Epithelial cell of proximal tubule (primary cell): ENCODE results near the gene PRLH. TPM values are rescaled to one million over a fixed set of nuclear protein-coding genes. Genes with fewer than 3 reads are reported as not detected.

ENCODE experiments used
- DNase-seq: peaks from one replicate; pipeline ENCODE4 v3.0.0-alpha.2; 2011; ENCODE audit warnings: low read depth
- H3K4me3 ChIP-seq: 2 replicates; pipeline ENCODE4 v1.5.1; 2011; ENCODE audit warnings: low read depth, mild to moderate bottlenecking, low read length
- CTCF ChIP-seq: conservative IDR thresholded peaks from 2 replicates; pipeline ENCODE4 v1.5.1; 2012; ENCODE audit warnings: low read depth, mild to moderate bottlenecking, low read length
- total RNA-seq: library from RNA; depleted of rRNA; stranded (reverse); fragments of >200 nt; gene quantifications from 2 replicates; pipeline ENCODE4 v1.2.3, GENCODE V29; 2015

PRLH gene
- total RNA-seq, 1 donor from 2014 or later, result not detected

- H3K4me3 ChIP-seq, result no peak overlapping the region
- DNase-seq, result no peak
- TF ChIP-seq CTCF, result no peak
Measured at GRCh38 chr2:237581326-237581725, 15.0 kb downstream of the PRLH start.

GRCh38 chr2:237581751-237582746 is 15.7 kb downstream of the PRLH start:
- H3K4me3 ChIP-seq, result no peak overlapping the region
- DNase-seq, result no peak
- TF ChIP-seq CTCF, result peak; percentile 51

GRCh38 chr2:237583385-237584295 is 17.3 kb downstream of the PRLH start:
- no peak for TF ChIP-seq CTCF
- DNase-seq, result no peak
- H3K4me3 ChIP-seq, result no peak overlapping the region

GRCh38 chr2:237585590-237586221 is 19.3 kb downstream of the PRLH start:
- no peak for DNase-seq
- H3K4me3 ChIP-seq, result no peak overlapping the region
- no peak for TF ChIP-seq CTCF

- DNase-seq, result no peak
- H3K4me3 ChIP-seq, result no peak overlapping the region
- TF ChIP-seq CTCF, result no peak
Measured at GRCh38 chr2:237588044-237588696, 21.8 kb downstream of the PRLH start.

- DNase-seq, result peak; percentile 31
- TF ChIP-seq CTCF, result no peak
- H3K4me3 ChIP-seq, result peak within 1 kb of the TSS; percentile 51
Measured at GRCh38 chr2:237590272-237591140, 24.1 kb downstream of the PRLH start, which contains the start of gene RAB17. Gene RAB17 (minus strand): TSS chr2:237590734. CDS start chr2:237586154, 4,580 bp downstream.
